Measurements from ENCODE around the gene TTLL10.
A peak's percentile ranks its signal among the peaks of the same experiment; 100 is the strongest.

TTLL10 gene

DNA sequence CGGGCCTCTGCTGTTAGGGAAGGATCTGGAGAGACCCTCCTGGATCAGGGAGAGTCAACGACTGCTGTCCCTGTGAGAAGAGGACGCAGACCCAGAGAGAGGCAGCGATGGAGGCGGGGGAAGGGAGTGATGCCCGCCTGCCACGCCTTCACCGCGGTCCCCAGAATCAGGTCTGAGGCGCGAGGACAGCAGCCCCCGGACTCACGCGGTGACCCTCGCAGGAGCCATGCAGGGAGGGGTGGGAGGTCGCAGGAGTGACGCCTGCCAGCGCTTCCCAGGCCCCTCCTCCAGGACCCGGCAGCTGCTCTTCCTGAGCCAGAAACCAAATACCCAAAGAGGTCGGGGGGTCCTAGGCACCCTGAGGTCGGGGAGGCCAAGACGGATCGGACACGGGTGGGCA lies 46.5 kb downstream of the TTLL10 start:
- DNase-seq = no peak
- Mint-ChIP-seq H3K36me3 (ENCODE audit: low read depth) (peaks cover 19% of the 10 kb centered on the region), H3K4me3 (no peak overlapping the region), H3K27me3 (ENCODE audit: low read depth, poor library complexity) (no peaks in the 10 kb centered on the region), H3K4me1 (no peaks in the 10 kb centered on the region), H3K27ac (no peak overlapping the region), H3K9me3 (no peaks in the 10 kb centered on the region)
- no peak for TF ChIP-seq CTCF (IDR thresholded peaks at IDR 0.05)

DNA sequence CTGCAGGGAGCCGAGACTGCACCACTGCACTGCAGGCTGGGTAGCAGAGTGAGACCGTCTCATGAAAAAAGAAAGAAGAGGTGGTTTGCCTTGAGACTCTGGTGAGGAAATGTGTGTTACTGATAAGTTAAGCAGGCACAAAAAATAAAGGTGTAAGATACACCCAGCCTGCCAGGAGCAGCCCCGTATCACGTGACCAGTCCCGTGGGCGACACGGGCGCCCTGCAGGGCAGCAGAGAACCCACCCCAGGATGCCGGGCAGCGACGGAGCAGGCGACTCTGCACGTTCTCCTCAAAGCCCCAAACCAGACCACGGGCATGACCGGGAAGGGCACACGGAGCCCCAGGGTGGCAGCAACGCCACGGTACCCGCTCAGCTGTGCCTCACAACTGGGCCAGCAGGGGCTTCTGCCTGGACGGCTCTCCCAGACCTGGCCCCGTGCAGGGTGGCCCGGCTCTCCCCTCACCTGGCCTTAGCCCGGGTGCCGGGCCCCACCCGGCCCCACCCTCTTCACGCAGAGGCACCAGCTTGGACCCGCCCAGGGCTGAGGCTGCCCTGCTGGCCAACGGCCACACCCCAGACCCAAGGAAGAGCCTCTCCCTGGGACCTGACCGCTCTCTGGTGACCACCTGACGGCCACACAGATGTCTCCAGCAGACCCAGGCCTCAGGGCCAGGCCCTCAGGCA lies 48.4 kb downstream of the TTLL10 start:
- Mint-ChIP-seq H3K4me1 (no peaks in the 10 kb centered on the region), H3K36me3 (ENCODE audit: low read depth) (peaks cover 23% of the 10 kb centered on the region), H3K27me3 (ENCODE audit: low read depth, poor library complexity) (peaks cover 2% of the 10 kb centered on the region), H3K9me3 (no peaks in the 10 kb centered on the region), H3K27ac (peak overlapping the region; percentile 25), H3K4me3 (no peak overlapping the region)
- no peak for DNase-seq
- TF ChIP-seq CTCF (IDR thresholded peaks at IDR 0.05) = no peak

- TF ChIP-seq CTCF (IDR thresholded peaks at IDR 0.05) = no peak
- H3K4me3 Mint-ChIP-seq = no peak overlapping the region
- no peak overlapping the region for H3K27ac Mint-ChIP-seq
- H3K4me1 Mint-ChIP-seq = no peaks in the 10 kb centered on the region
- H3K27me3 Mint-ChIP-seq (ENCODE audit: low read depth, poor library complexity) = peaks cover 2% of the 10 kb centered on the region
- H3K36me3 Mint-ChIP-seq (ENCODE audit: low read depth) = peaks cover 23% of the 10 kb centered on the region
- DNase-seq = no peak
- no peaks in the 10 kb centered on the region for H3K9me3 Mint-ChIP-seq
Measured at GRCh38 chr1:1222575-1223225, 49.0 kb downstream of the TTLL10 start.

DNA sequence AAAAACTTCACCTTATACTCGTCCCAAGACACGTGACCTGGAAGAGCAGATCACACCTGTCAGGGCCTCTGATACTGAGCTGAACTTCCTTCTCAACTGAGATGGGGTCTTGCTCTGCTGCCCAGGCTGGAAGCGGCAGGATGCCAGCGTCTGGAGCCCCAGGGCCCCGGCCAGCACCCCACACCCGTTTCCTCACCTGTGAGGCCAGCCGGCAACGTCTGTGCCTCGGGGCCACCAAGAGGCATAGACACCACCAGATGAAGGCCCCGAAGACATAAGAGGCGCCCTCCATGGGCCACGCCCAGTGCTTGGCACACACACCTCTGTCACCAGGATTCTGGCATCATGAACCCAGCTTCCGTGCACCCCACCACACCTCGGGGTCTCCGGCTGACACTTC lies 49.6 kb downstream of the TTLL10 start:
- TF ChIP-seq CTCF (IDR thresholded peaks at IDR 0.05) = no peak
- peaks cover 2% of the 10 kb centered on the region for H3K27me3 Mint-ChIP-seq (ENCODE audit: low read depth, poor library complexity)
- H3K9me3 Mint-ChIP-seq = no peaks in the 10 kb centered on the region
- H3K4me1 Mint-ChIP-seq = no peaks in the 10 kb centered on the region
- DNase-seq = no peak
- no peak overlapping the region for H3K4me3 Mint-ChIP-seq
- H3K27ac Mint-ChIP-seq = peak overlapping the region; percentile 85
- H3K36me3 Mint-ChIP-seq (ENCODE audit: low read depth) = peaks cover 23% of the 10 kb centered on the region

DNA sequence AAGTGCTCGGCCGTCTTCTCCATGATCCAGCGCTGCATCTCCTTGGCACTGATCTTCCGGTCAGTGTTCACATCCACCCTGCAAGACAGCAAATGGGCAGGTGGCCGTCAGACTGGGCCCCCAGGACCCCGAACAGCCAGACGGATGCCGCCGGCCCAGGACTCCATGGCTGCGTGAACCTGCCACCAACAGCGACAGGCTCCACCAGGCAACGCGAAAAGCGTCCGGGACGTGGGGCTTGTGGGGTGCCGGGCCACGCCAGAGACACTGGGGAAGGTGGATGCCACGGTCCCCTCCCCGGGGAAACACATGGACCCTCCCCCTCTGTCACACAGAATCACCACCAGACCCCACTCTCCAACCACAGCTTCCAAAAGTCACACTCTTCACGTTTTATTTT lies 50.2 kb downstream of the TTLL10 start:
- no peak for DNase-seq
- no peak overlapping the region for H3K27ac Mint-ChIP-seq
- no peak for TF ChIP-seq CTCF (IDR thresholded peaks at IDR 0.05)
- H3K4me1 Mint-ChIP-seq = no peaks in the 10 kb centered on the region
- H3K4me3 Mint-ChIP-seq = no peak overlapping the region
- peaks cover 23% of the 10 kb centered on the region for H3K36me3 Mint-ChIP-seq (ENCODE audit: low read depth)
- peaks cover 2% of the 10 kb centered on the region for H3K27me3 Mint-ChIP-seq (ENCODE audit: low read depth, poor library complexity)
- H3K9me3 Mint-ChIP-seq = no peaks in the 10 kb centered on the region

Measured in nephron progenitor cell (in vitro differentiated cells).